HG03432 (cell line): ENCODE measurements around the gene CELSR1.
"Not testable (repeated sequence)": the region's sequence is repeated elsewhere in the genome, so short reads cannot be mapped to it uniquely, and the experiment has no call there.

Experiments used
- ATAC-seq: cut with Tn5 transposase; IDR thresholded peaks from one replicate; pipeline ENCODE4 v1.9.1; 2021; ENCODE audit warnings: mild to moderate bottlenecking, moderate library complexity; ENCODE audit not compliant: unreplicated experiment

Gene CELSR1

DNA sequence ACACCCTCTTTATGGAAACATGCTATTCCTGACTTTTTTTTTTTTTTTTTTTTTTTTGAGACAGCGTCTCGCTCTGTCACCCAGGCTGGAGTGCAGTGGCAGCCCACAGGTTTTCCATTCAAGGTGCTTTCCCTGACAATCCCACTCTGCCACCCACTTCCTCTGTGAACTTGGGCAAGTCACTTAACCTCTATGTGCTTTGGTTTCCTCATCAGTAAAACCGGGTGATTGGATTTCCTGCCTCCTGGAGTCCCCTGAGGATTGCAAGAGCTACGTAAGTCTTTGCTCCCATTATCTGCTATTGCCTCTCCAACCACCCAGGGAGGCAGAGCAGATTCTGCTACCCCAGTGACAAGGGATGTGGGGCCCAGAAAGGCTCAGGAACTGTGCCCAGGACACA lies 54.1 kb downstream of the CELSR1 start:
- no peak for ATAC-seq

DNA sequence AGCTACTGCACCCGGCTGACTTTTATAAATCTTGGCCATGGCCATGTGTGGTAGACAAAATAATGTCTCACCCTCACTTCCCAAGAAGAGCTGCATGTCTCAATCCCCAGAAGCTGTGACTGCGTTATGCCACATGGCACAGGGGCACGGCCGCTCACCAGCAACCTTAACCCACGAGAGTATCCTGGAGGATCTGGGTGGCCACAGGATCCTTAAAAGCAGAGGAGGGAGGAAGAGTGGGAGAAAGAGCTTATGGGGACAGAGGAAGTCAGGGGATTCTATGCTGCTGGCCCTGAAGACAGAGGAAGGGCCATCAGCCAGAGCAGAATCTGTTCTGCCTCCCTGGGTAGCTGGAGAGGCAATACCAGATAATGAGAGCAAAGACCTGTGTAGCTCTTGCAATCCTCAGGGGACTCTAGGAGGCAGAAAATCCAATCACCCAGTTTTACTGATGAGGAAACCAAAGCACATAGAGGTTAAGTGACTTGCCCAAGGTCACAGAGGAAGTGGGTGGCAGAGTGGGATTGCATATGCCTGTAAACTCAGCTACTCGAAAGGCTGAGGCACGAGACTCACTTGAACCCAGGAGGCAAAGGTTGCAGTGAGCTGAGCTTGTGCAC lies 55.3 kb downstream of the CELSR1 start:
- ATAC-seq, result no peak

DNA sequence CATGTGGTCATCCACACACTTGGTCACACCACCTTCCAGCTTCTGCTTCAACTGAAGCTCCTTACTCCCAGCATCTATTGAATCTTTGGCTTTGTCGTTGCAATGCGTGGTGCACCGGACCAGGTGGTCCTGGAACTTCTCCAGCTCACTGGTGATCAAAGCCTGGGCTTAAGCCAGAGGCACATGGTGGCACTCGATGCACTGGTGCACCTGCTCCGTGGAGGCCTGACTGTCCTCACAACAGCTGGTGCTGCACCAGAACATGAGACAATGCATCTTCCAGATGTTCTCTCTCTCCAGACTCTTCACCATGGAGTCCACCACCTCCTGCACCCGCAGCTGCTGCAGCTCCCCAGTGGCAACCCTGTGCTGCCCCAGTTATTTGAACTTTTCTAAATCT lies 56.0 kb downstream of the CELSR1 start:
- no peak for ATAC-seq

DNA sequence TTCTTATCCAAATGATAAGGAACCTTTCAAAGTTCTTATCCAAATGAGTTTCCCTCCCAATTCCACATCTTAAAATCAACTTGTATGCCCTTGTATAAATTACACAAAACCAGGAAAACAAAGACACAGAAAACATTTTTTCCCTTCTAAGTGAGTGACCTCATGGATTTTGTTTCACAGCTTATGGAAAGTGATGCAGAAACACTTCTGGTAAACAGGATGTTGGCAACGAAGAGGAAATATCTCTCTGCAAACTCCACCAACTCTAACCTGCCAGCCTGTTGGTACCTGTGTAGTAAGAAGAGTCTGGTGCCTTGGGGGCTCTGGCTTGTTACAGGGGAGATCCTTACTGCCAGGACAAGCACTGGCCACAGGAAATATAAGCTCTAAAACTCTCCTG lies 57.0 kb downstream of the CELSR1 start:
- no peak for ATAC-seq

DNA sequence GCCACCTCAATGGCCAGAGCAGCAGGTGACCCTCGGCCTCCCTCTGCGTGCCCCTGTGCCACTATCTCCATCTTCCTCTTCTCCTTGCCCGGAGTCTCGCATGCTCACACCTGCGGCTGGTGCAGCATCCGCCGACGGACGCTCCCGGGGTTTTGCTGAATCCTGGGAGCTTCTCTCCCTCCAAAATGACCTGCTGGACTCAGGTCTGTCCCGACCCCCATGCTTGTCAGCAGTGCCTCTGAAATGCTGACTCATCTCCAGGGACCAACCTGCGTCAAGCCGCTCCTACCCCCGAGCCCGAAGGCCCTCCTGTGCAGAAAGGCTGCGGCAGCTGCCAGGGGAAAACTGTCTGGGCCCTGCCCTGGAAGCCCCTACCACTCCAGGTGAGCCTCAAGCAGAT lies 58.4 kb downstream of the CELSR1 start:
- ATAC-seq, result no peak

DNA sequence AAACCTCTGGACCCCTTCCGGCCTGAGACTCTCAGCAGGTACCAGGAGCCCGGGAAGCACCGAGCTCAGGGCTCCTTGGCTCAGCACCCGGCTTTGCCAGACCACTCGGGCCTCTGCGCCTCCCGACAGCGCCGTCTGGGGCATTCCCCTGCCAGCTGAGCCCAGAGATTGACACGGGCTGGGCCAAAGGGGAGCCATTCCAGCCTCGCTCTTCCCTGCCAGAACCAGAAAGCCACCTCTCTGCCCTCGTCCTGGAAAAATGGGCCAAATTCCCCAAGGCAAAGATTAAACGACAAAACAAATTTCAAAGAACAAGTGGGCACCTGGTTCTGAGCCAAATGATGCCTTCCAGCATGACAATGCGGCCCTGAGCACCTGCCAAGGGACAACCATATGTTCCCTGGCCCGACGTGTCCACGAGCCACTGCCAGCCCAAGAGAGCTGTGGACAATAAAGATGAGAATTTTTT lies 59.3 kb downstream of the CELSR1 start:
- no peak for ATAC-seq

DNA sequence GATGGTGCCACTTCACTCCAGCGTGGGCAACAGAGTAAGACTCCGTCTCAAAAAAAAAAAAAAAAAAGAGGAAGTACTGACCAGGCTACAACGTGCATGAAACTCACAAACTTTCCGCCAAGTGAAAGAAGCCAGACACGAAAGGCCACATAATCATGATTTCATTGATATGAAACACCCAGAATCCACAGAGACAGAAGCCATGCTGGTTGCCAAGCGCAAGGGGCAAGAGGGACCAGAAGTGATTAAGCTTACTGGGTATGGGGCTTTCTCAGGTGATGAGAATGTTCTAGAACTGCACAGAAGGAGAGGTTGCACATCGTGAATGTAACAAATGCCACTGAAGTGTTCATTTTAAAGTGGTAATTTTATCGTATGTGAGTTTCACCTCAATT lies 60.9 kb downstream of the CELSR1 start:
- no peak for ATAC-seq

DNA sequence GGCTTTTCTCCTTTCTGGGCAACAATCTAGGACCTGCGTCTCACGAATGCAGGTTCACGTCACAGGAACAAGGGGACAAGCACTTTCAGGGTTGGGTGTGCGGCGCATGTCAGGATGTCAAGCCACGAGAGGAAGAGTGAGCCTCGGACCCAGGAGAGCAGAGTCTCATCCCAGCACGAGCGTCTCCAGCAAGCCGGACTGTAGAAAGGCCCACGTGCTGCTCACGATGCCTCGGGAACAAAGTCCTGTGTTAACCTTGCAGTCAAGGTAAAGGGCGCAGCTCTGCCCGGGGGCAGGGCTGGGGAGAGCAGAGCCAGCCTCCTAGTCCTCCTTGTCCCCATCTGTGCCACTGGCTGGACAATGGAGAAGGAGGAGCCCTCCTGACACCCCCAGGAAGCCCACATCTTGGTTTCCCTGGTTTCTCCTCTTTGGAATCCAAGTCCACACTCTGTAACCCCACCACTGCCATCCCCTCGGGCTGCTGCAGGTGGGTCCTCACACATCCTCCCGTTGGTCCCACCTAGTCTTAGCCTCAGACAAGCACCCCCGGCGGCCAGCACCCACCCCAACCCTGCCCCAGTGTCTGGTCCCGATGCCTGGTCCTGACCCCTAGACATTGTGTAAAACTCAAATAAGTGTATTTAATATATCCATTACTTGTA lies 63.4 kb downstream of the CELSR1 start:
- no peak for ATAC-seq

DNA sequence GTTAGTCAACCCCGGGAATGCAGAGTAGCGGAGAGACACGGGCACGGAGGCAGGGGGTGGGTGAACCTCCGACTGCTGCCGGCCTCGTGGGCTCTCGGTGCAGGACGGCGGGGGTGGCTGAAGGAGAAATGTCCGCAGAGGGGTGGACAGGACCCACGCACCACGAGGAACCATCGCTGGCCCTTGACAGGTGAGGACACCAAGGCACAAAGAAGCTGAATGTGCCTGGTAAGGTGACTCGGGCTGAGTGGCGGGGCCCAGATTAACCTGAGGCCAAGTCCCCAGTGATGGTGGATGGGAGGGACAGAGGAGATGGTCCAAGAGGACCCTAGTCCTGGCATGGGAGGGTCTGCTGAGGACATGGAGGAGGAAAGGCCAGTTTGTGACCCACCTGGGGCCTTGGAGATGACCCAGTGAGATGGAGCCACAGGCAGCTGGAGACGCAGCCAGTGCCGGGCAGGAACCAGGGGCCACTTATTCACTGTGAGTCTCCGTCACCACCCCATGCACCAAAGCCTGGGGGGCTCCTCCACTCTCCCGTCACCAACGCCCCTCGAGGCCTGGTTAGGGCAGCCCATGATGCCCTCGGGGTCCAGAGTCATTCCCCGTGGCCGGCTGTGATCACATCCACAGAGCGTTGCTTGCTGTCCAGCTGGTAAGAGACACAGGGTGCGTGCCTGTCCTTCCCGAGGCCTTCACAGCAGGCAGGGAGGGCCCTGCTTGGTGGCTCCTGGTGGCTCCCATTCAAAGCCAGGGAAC lies 64.2 kb downstream of the CELSR1 start:
- no peak for ATAC-seq

DNA sequence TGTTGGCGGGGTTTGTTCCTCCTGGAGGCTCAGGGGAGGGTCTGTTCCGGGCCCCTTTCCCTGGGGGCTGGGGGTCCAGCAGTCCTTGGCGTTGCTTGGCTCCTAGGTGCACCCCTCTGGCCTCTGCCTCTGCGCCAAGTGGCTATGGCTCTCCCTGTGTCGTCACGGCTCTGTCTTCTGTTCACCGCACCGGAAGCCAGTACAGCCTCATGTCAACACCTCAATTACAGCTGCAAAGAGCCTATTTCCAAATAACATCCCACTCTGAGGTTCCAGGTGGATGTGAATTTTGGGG lies 64.8 kb downstream of the CELSR1 start:
- no peak for ATAC-seq

DNA sequence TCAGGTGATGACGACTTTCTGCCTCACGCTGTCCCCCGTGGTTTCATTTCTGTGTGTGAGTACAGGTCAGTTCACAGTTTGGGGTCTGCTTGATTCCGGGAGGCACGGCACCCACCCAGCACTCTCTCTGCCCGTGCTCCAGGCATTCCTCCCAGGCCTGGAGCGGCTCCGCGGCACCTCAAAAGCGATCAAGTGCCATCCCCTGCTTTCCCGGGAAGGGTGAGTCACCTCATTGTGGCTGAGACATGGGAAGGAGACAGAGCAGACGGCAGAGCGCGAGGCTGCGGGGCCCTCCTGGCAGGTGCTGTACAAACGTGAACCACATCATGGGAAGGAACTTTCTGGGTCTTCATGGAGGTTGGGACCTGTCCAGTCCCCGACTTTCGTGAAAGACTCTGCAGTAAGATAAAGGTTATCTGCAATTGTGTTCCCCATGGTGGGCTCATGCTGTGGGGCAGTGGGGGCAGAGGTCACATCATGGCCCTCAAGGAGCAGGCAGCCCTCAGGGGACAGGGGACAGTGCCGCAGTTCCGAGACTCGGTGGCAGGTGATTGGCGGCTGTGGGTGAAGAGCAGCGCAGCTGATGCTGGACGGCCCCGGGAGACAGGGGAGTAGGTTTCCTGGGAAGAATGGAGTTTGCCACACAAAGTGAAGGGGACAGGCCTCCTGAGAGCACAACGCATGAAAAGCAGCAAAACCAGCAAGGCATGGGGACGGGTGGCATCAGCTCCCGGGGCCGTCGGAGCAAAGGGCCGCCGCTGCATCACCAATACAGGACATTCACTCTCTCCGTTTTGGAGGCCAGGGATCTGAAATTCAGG lies 65.3 kb downstream of the CELSR1 start:
- no peak for ATAC-seq

DNA sequence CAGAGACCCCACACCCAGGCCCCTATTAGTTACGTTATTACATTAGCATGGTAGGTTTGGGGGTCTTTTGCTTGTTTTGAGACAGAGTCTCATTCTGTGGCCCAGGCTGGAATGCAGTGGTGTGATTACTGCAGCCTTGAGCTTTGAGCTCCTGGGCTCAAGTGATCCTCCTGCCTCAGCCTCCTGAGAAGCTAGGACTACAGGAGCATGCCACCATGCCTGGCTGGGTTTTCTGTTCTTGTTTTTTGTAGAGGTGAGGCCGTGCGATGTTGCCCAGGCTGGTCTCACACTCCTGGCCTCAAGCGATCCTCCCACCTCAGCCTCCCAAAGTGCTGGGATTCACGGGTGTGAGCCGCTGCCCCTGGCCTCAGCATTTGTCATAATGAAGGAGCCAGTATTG lies 66.1 kb downstream of the CELSR1 start:
- ATAC-seq, result not testable (repeated sequence)

DNA sequence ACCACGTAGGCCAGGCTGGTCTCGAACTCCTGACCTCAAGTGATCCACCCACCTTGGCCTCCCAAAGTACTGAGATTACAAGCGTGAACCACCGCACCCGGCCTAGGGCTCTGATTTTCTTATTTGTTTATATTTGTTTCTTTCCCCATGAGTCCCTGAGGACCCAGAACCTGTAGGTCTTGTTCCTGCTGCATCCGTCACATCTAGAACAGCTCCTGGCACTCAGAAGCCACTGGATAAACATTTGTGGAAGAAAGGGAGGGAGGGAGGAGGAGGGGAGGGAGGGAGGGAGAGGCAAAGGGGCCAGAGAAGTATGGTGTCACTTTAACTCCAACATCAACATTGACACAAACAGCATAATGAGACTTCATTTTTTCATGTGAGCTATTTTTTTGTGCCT lies 67.7 kb downstream of the CELSR1 start:
- ATAC-seq, result no peak

DNA sequence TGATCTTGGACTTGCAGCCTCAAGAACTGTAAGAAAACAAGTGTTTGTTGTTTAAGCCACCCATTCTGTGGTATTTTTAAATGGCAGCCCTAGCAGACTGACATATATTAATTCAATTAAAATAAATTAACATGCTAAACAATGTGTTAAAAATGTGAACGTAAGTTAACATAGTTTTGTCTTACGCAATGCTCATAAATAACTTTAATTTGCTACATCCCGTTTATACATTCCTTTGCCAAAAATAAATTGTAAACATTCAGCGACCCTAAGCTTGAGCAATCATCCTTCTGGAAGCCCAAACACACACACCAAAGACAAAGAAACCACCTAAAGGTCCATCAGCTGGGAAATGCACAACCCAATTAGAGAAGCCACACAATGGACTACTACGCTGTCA lies 70.4 kb downstream of the CELSR1 start:
- no peak for ATAC-seq

DNA sequence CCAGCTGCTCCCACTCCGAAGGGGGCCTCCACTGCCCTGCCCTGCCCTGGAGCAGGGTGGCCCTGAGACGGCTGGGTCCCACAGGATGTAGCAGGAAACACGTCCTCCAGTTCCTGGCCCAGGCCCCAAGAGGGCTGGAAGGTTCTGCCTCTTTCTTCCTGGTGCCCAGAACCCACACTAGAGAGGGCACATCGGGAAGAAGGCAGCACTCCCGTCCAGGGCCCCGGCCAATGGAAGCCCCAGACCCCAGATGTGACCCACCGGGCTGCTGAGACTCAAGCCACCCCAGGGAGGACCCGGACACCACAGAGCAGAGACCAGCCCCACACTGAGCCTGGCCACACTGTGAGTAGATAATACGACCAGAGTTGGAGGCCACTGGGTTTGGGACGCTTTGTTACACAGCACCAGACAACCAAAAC lies 71.2 kb downstream of the CELSR1 start:
- no peak for ATAC-seq

DNA sequence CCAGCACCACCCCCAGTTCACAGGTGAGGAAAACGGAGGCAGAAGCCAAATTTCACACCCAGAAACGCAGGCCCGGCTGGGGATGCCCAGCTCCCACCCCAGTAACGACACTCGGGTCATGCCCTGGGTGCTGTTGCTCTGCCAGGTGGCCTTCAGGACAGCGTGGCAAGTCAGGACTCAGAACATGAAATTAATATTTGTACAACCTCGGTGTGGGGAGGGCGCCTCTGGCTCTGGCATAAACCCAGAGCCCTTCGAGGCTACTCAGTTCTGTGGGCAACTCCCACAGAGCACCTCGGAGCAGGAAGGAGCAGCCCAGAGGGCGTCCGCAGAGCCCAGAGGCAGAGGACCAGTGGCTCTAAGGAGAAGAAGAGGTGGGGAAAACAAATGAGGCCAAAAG lies 71.6 kb downstream of the CELSR1 start:
- ATAC-seq, result no peak

DNA sequence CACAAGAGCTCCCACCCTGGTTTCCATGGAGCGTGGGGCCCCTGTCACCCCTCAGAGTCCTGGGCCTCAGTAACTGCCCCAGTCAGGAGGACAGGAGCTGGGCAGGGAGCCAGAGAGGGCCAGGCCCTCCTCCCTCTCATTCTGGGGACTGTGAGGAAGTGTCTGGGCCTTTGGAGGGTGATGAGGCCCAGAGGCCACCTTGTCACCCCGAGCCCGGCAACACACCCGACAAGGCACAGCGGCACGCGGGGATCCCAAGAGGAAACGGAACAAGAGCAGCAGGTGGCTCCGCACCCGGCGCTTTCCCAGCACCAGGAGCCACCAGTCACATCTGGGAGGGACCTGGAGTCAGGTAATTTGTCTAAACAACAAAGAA lies 72.1 kb downstream of the CELSR1 start:
- ATAC-seq, result no peak

DNA sequence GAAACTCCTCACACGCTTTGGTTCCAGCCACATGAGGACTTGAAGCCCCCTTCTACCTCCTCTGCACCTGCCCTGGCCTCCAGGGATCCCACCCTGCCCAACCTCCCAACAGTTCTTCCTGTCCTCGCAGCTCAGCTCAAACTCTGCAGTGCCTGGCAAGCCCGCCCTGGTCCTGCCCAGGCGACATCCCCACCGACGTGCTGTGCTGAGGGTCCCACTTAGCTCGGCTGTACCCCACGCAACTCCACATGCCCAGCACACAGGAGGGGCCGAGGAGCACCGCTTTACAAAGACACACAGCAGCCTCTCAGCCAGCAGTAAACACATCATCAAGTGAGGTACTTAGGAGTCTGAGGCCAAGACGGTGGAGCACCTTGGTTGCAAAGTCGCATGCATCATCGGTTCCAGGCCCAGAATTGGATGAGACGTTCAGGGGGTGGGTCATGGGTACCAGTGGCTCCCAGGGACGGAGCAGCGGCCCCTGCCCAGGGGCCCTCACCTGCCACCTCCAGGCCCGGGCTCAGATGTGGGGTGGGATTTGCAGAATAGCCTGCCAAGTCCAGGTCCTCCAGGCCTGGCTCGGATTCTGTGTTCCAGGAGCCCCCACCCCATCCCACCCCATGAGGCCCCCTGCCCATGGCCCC lies 72.6 kb downstream of the CELSR1 start:
- no peak for ATAC-seq

DNA sequence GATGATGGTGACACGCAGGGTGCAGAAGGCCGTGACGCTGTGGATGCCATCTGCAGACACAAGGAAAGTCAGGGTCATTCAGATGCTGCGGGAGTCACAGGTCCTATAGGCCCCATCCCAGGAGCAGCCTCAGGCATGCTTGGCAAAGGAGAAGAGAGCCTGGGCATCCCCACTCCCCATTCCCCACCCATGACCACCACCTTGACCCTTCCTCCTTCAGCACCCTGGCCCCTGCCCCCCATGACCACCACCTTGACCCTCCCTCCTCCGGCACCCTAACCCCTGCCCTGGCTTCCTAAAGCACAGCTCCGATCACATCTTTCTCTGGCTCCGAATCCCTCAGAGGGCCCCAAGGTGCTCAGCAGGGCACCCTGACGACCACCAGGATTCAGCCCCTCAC lies 73.1 kb downstream of the CELSR1 start:
- ATAC-seq, result no peak

DNA sequence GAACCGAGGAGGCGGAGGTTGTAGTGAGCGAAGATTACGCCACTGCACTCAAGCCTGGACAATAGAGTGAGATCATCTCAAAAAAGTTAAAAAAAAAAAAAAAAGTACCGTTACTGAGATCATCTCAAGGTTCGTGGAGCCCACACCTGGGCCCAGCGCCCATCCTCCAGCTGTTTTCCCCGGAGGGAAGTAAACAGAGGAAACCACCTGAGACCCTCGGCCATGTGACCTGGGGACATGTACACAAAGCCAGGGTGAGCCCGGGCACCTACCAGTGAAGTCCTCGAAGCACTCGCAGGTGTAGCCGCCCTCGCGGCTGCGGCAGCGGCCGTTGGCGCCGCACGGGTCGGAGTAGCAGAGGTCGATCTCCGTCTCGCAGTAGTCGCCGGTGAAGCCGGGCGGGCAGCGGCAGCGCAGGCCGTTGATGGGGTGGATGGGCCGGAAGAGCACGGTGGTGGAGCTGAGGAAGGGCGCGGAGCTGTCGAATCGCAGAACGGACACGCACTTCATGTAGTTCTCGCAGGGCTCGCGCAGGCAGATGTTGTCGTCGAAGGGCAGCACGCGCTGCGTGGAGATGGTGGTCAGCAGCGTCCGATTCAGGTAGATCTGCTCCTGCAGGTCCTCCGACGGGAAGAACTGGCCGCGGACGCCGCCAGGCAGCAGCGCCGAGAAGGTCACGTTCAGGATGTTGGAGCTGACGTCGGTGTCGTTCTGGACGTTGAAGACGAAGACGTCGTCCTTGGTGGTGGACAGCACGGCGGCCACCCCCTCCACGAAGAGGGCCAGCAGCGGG lies 73.8 kb downstream of the CELSR1 start:
- ATAC-seq, result no peak
